GM12892 (cell line): ENCODE data around the gene SIRT1.

Experiments
- POLR2A ChIP-seq: IDR thresholded peaks from 2 replicates; pipeline ENCODE4 v1.6.1; 2011; ENCODE audit warnings: low read depth, low read length, control low read depth
- TAF1 ChIP-seq: IDR thresholded peaks from 2 replicates; pipeline ENCODE4 v1.6.1; 2011; ENCODE audit warnings: low read depth, mild to moderate bottlenecking, control low read depth, low read length, borderline replicate concordance

GRCh38 chr10:67914777-67915340 is 30.4 kb downstream of the SIRT1 start:
- TF ChIP-seq POLR2A = no peak
- no peak for TF ChIP-seq TAF1
